ENCODE results near the gene TBC1D22A. TPM values are rescaled to one million over a fixed set of nuclear protein-coding genes. Genes with fewer than 3 reads are reported as not detected.

TBC1D22A gene
- total RNA-seq, 4 donors from 2014 or later = 31.2 to 111 (median 41.8) TPM

DNA sequence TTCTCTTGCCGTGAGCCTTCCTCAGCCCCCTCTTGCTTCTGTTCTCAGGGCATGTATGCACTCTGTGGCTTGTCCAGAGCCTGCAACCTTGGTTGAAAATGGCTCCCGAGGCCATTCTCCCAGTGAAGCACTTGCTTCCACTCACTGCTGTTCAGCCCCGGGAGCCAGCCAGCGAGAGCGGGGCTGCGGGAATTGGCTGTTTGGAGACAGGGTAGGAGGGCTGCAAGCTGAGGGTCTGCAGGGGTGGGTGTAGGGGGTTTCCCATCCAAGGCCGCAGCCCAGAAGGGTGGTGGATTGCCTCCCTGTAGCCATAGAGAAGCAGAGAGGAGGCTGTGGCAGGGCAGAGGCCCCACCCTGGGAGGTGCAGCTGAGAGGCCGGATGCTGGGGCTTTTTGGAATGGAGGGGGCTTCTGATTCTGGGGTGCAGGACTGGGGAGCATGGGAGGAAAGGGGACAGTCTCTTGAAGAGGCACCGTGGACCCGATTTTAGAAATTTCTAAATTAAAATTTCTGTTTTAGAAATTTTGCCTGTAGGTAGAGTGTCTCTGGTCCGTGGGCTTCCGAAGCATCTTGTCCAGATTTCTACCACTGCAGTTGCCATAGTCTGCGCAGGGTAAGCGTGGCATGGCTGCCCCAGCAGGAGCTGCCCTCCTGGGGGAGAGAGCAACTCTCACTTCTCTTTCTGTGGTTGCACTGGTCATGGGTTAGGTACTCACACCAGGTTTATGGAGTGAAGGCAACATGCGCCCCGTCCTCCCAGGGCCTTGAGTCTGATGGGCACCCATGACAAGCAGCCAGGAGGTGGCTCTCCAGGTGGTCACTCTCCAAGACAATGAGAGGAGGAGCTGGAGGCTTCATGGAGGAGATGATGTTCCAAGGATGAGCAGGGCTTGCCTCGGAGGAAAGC, 100.2 kb downstream of the TBC1D22A start:
- intact Hi-C loops (cut with DNase I; ENCODE audit: low total_unique reads) = no loop called here
- Histone ChIP-seq H3K36me3 (no peaks in the 10 kb centered on the region), H3K27me3 (no peaks in the 10 kb centered on the region), H3K4me3 (no peak overlapping the region), H3K27ac (no peak overlapping the region), H3K9me3 (no peaks in the 10 kb centered on the region), H3K4me1 (peaks cover 0 to 23% (median 15%) of the 10 kb centered on the region in 4 donors)
- no peak for DNase-seq
- in situ Hi-C loops (cut with MboI; ENCODE audit: low pct_ligation_motif_present in 1 of 4, low pct_unique_long_range_greater_than_20kb in 1 of 4, low sequenced_read_pairs in 3 of 4) = no loop called here
- TF ChIP-seq, protein P1, sequence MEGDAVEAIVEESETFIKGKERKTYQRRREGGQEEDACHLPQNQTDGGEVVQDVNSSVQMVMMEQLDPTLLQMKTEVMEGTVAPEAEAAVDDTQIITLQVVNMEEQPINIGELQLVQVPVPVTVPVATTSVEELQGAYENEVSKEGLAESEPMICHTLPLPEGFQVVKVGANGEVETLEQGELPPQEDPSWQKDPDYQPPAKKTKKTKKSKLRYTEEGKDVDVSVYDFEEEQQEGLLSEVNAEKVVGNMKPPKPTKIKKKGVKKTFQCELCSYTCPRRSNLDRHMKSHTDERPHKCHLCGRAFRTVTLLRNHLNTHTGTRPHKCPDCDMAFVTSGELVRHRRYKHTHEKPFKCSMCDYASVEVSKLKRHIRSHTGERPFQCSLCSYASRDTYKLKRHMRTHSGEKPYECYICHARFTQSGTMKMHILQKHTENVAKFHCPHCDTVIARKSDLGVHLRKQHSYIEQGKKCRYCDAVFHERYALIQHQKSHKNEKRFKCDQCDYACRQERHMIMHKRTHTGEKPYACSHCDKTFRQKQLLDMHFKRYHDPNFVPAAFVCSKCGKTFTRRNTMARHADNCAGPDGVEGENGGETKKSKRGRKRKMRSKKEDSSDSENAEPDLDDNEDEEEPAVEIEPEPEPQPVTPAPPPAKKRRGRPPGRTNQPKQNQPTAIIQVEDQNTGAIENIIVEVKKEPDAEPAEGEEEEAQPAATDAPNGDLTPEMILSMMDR (IDR thresholded peaks at IDR 0.05) = no peak
- TF ChIP-seq POLR2A (IDR thresholded peaks at IDR 0.05) = no peak
- no peak for TF ChIP-seq EP300 (IDR thresholded peaks at IDR 0.05; ENCODE audit: low read depth)
- TF ChIP-seq POLR2AphosphoS5 (IDR thresholded peaks at IDR 0.05) = no peak
- 92% methylated on average over 17 of the region's 17 CpGs; no CpG with 5 or more reads in 1 of the 2 donors for WGBS, 2 donors (ENCODE audit: low coverage in 1 of 2)

DNA sequence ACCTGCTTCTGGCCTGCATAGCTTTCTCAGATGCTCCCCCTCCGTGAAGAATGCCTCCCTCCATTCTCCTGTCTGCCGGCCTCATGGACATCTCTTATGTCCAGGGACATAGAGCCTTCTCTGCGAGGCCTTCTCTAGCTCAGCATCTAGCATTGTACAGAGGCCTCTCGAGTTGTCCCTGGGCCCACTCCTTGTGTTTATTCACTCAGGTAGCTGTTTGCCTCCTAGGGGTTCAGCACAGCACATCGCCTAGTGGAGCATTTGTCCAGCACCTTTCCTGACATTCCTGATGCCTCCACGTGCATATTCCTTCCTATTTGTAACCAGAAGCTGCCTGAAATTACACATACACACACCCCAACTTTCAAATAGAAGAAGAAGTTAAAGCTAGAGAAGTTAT, 101.3 kb downstream of the TBC1D22A start:
- TF ChIP-seq POLR2AphosphoS5 (IDR thresholded peaks at IDR 0.05) = no peak
- TF ChIP-seq, protein P1 (IDR thresholded peaks at IDR 0.05) = no peak
- no peak for TF ChIP-seq EP300 (IDR thresholded peaks at IDR 0.05; ENCODE audit: low read depth)
- Histone ChIP-seq H3K27me3 (no peaks in the 10 kb centered on the region), H3K4me3 (no peak overlapping the region), H3K4me1 (peaks cover 0 to 23% (median 15%) of the 10 kb centered on the region in 4 donors), H3K27ac (peak overlapping the region in 1 of 4 donors; percentile 26), H3K36me3 (no peaks in the 10 kb centered on the region), H3K9me3 (no peaks in the 10 kb centered on the region)
- DNase-seq = no peak
- in situ Hi-C loops (cut with MboI; ENCODE audit: low pct_ligation_motif_present in 1 of 4, low pct_unique_long_range_greater_than_20kb in 1 of 4, low sequenced_read_pairs in 3 of 4) (no loop called here), intact Hi-C loops (cut with DNase I; ENCODE audit: low total_unique reads) (no loop called here)
- WGBS, 2 donors (ENCODE audit: low coverage in 1 of 2) = 68 to 100% methylated on average over 1 to 6 of the region's 6 CpGs

DNA sequence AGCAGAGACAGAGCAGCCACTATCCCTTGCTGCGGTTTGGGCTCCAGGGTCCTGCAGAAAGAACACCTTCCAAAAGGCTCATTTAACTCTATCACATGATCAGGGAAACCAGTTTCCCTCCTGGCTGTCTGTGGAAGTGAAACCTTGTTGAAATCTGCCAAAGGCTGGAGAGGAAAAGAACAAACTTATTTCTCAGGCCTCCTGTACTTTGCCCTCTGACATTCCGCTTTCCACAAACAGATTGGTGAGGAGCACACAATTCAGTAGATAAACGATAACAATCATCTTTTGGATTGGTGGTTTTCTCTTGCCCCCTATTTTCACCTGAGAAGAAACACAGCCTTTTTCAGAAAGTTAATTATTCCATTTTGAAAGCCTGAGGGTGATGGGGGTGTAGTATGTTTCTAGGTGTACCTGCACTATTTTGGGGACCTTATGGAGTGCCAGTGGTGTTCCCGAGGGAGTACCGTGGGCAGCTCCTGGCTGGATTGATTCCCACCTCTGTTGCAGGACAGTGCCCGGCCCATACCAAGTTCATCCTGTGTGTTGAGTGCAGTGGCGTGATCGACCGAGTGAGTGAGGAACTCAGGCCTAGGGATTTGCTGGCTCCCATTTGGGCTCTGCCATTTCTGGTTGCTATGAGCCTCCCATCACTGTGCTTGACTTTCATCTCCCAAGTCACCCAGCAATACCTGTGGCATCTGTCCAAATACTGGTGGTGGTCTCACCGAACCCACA, 102.0 kb downstream of the TBC1D22A start:
- intact Hi-C loops (cut with DNase I; ENCODE audit: low total_unique reads) (no loop called here), in situ Hi-C loops (cut with MboI; ENCODE audit: low pct_ligation_motif_present in 1 of 4, low pct_unique_long_range_greater_than_20kb in 1 of 4, low sequenced_read_pairs in 3 of 4) (no loop called here)
- Histone ChIP-seq H3K36me3 (no peaks in the 10 kb centered on the region), H3K27ac (peak overlapping the region in 1 of 4 donors; percentile 26), H3K9me3 (no peaks in the 10 kb centered on the region), H3K4me1 (peaks cover 0 to 23% (median 15%) of the 10 kb centered on the region in 4 donors), H3K27me3 (no peaks in the 10 kb centered on the region), H3K4me3 (no peak overlapping the region)
- TF ChIP-seq POLR2A (IDR thresholded peaks at IDR 0.05) = no peak
- DNase-seq = no peak
- 31 to 80% methylated on average over 2 to 10 of the region's 10 CpGs for WGBS, 2 donors (ENCODE audit: low coverage in 1 of 2)

DNA sequence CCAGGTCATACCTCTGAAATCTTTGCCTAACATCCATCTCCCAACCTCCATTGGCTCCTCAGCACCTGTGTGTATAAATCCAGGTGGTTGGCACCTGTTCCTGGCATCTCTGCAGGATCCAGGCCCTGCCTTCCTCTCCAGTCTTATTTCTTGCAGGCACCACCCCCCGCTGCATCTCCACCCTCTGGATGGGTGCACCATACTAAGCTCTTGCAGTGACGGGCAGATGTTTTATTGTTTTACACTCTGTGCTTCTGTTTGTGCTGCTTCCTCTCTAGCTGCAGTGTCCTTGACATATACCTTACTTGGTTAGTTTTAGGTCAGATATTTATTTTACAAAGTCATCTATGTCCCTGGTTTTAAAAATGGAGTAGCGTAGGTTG, 102.6 kb downstream of the TBC1D22A start:
- 82 to 100% methylated on average over 1 to 3 of the region's 3 CpGs for WGBS, 2 donors (ENCODE audit: low coverage in 1 of 2)
- in situ Hi-C loops (cut with MboI; ENCODE audit: low pct_ligation_motif_present in 1 of 4, low pct_unique_long_range_greater_than_20kb in 1 of 4, low sequenced_read_pairs in 3 of 4) (no loop called here), intact Hi-C loops (cut with DNase I; ENCODE audit: low total_unique reads) (no loop called here)
- H3K36me3 ChIP-seq = no peaks in the 10 kb centered on the region
- H3K4me1 ChIP-seq = peaks cover 0 to 23% (median 15%) of the 10 kb centered on the region in 4 donors
- H3K27me3 ChIP-seq = no peaks in the 10 kb centered on the region
- TF ChIP-seq POLR2AphosphoS5 (IDR thresholded peaks at IDR 0.05) = no peak
- TF ChIP-seq EP300 (IDR thresholded peaks at IDR 0.05; ENCODE audit: low read depth) = no peak
- TF ChIP-seq, protein P1 (IDR thresholded peaks at IDR 0.05) = no peak
- TF ChIP-seq POLR2A (IDR thresholded peaks at IDR 0.05) = no peak
- peak; percentile 19 for DNase-seq
- no peak overlapping the region for H3K4me3 ChIP-seq
- no peak overlapping the region for H3K27ac ChIP-seq
- H3K9me3 ChIP-seq = no peaks in the 10 kb centered on the region

Data from transverse colon (tissue), 4 donors.